Measurements from ENCODE around the gene POLR2B.
A peak's percentile ranks its signal among the peaks of the same experiment; 100 is the strongest.
"Not testable (repeated sequence)": the region's sequence is repeated elsewhere in the genome, so short reads cannot be mapped to it uniquely, and the experiment has no call there.

POLR2B gene

DNA sequence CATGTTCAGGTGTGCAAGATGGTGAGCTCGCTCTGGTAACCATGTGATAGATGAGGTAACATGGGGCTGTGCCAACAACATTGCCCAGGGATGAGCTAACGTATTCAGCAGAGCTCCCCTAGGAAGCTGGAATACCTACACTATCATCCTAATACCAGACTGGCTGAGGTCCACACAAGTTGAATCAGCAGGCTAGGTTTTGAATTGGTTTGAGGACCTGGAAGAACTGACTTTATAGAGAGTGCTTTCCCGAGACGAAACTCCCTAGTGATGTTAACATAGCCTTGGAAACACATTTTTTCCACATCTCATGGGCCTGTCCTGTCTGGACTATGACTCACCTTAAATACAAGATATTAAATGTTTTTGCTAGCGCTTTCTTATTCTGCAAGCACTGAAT, 74.8 kb downstream of the POLR2B start:
- no peak for DNase-seq (ENCODE audit: low spot score)

- DNase-seq (ENCODE audit: low spot score): no peak
Observed at GRCh38 chr4:57055886-57056285, 77.2 kb downstream of the POLR2B start.

- no peak for DNase-seq (ENCODE audit: low spot score)
Observed at GRCh38 chr4:57059890-57060716, 81.4 kb downstream of the POLR2B start.

- DNase-seq (ENCODE audit: low spot score): not testable (repeated sequence)
Observed at GRCh38 chr4:57060717-57061067, 82.0 kb downstream of the POLR2B start.

DNA sequence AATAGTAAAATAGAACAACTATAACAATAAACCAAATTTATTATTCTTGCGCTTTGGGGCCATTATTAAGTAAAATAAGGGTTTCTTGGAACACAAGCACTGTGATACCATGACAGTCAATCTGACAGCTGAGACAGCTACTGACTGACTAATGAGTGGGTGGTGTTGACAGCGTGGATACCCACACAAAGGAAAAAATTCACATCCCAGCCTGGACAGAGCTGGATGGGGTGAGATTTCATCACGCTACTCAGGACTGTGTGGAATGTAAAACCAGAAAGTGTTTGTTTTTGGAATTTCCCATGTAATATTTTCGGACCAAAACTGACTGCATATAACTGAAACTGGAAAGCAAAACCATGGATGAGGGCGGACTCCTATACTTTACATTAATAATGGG, 82.7 kb downstream of the POLR2B start:
- DNase-seq (ENCODE audit: low spot score): peak; percentile 35

DNA sequence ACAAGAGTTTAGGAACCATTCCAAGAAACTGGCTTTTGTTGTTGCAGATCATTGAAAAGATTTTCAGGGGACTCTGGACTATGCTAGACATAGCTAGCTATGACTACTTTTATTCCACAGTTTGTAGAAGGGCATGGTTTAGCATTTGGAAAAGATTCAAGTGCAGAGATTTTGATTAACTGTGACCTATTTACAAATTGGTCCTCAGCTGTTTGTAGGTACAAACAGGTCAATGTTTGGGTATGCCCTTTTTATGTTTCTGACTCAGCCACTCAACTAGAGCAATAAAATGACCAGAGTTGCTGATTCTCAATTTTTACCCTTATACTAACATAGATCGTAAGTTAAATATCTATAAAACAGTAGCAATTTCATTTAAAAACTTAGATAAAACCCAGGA, 84.8 kb downstream of the POLR2B start:
- no peak for DNase-seq (ENCODE audit: low spot score)

- DNase-seq (ENCODE audit: low spot score): no peak
Observed at GRCh38 chr4:57064120-57064519, 85.4 kb downstream of the POLR2B start.

GRCh38 chr4:57064811-57065711, 86.4 kb downstream of the POLR2B start:
- DNase-seq (ENCODE audit: low spot score): peak; percentile 48

- DNase-seq (ENCODE audit: low spot score): no peak
Observed at GRCh38 chr4:57065730-57066482, 87.2 kb downstream of the POLR2B start.

DNA sequence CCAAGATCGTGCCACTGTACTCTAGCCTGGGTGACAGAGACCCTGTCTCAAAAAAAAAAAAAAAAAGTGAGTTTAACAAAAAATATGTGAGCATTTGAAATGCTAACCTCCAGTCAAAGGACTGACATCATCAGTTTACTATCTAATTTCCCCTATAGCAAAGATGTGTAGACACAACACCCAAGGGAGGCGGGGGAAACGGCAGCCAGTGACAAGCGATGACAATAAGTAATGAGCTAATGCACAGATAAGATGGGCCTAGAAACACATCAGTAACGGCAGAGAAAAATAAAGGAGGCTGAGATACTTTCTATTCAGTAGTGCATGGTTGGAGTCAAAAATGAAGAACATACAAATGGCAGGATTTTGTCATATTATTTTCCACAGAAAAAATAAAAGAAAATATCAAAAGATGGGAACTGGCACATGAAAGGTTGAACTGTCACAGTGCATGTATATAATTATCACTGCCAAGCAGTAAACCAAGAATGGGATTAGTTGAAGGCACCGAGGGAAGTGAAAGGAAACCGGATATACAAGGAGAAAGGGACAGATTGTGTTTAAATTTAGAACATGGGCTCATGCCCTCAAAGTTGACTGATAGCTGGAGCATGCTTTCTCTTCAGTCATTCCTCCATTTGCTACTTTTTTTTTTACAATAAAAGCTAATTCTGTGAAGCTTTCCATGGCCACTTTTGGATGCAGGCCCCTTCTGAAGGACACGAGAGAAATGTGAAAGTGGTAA, 89.7 kb downstream of the POLR2B start:
- no peak for DNase-seq (ENCODE audit: low spot score)

DNA sequence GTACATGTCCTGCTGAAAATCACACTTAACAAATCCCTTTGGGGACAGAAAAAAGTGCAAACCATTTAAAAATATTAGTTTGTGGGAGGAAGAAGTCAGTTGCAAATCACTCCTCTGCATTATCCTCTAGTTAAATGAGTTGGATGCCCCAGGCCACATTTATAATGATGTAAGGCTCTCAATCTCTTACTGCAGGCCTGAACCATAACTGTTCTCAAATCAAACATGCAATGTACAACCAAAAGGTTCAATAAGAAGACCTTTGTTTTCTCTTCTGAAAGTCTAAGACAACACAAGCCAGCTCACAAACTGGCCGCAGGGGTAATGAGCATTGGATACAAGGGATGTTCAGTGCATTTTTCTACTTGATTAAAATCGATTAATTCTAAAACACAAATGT, 91.8 kb downstream of the POLR2B start:
- DNase-seq (ENCODE audit: low spot score): no peak

- DNase-seq (ENCODE audit: low spot score): no peak
Observed at GRCh38 chr4:57071326-57071725, 92.6 kb downstream of the POLR2B start.

GRCh38 chr4:57073559-57073958, 94.9 kb downstream of the POLR2B start:
- DNase-seq (ENCODE audit: low spot score): no peak

GRCh38 chr4:57074744-57075143, 96.0 kb downstream of the POLR2B start:
- peak; percentile 44 for DNase-seq (ENCODE audit: low spot score)

GRCh38 chr4:57075367-57075766, 96.7 kb downstream of the POLR2B start:
- DNase-seq (ENCODE audit: low spot score): no peak

DNA sequence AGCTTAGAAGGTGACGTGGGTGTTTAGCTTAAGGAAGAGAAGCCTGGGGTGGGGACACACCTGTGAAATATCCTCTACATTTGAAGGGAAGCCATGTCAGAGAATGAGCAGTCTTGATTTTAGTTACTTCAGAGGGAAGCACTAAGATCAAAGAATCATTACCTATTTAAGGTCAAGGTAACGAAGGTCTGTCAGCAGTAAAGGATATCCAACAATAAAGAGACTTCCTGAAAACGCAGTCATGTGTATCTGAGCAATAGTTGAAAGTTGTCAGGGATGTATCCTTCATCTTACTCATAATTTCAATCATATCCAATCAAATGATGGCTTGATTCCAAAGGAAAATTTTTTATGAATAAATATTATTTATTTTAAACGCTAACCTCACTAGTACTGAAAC, 98.0 kb downstream of the POLR2B start:
- no peak for DNase-seq (ENCODE audit: low spot score)

- DNase-seq (ENCODE audit: low spot score): no peak
Observed at GRCh38 chr4:57077550-57078343, 99.1 kb downstream of the POLR2B start.

DNA sequence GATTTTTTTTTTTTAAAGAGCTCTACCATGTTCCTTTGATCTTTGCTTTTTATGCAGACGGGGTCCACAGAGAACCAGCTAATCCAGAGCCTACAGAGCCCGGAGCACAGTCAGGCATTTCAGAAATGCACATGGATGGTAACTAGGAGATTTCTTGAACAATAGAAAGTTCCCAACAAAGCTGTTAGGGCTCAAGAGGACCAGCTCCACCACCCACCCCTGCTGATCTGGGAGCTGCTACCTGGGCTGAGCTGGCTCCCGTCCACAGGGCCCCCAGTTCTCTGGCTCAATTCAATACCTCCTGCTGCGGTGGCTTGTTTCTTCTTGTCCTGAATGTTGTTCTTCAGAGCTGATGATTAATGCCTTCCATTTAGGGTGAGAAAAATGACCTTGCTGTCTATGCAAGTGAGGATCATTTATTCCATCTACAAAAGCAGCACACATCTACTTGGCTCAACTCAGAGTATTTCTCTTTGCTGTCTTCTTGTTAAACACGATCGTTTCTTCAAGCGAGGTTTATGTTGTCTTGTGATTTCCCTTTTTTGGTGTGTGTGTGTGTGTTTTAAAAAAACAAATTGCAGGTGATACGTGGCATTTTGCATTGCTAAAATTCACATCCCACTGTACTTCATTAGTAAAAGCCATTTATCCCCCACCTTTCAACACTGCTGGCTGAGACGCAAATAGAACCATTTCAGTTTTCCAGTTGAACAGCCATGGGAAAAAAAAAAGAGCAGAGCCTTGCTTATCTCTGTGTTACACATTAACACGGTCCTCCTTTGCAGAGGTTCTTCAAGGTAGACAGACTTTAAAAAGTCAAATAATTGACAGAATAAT, 100.2 kb downstream of the POLR2B start:
- no peak for DNase-seq (ENCODE audit: low spot score)

Data from AG08396 (cell line).